Sigmoid colon (tissue), 7 donors: Measurements from ENCODE around the gene ELMO1. TPM values are rescaled to one million over a fixed set of nuclear protein-coding genes. Genes with fewer than 3 reads are reported as not detected.

ENCODE experiments used
- DNase-seq: peaks from one replicate; pipeline ENCODE4 v3.0.0-alpha.2; 2019
- H3K27ac ChIP-seq, 4 donors: fragments of 200-600 bp; sonication (generic); one replicate each; pipeline ENCODE4 v1.5.1; 2016 to 2019; ENCODE audit warnings: mild to moderate bottlenecking in 1 of 4
- H3K27me3 ChIP-seq, 3 donors: fragments of 200-600 bp; sonication (generic); one replicate each; pipeline ENCODE4 v1.5.1; 2019; ENCODE audit warnings: mild to moderate bottlenecking in 1 of 3
- H3K36me3 ChIP-seq, 4 donors: fragments of 200-600 bp; sonication (generic); one replicate each; pipeline ENCODE4 v1.5.1; 2016 to 2019
- H3K4me1 ChIP-seq, 4 donors: fragments of 200-600 bp; sonication (generic); one replicate each; pipeline ENCODE4 v1.5.1; 2017 to 2019
- H3K4me3 ChIP-seq, 4 donors: fragments of 200-600 bp; sonication (generic); one replicate each; pipeline ENCODE4 v1.5.1; 2017 to 2019; ENCODE audit warnings: mild to moderate bottlenecking in 2 of 4, moderate library complexity in 1 of 4
- H3K9me3 ChIP-seq, 4 donors: fragments of 200-600 bp in 3 of 4; sonication (generic) in 3 of 4; one replicate each; pipeline versions ENCODE4 v1.5.1 to v1.6.1; 2013 to 2019
- EP300 ChIP-seq, 4 donors: sonication (generic); formaldehyde crosslinking; IDR thresholded peaks; one replicate each; pipeline ENCODE4 v1.6.1; 2017; ENCODE audit warnings: antibody characterized with exemption in 4 of 4
- POLR2A ChIP-seq, 2 donors: fragments of 450-650 bp; IDR thresholded peaks; one replicate each; pipeline ENCODE4 v1.6.1; 2016; ENCODE audit warnings: antibody characterized with exemption in 2 of 2, mild to moderate bottlenecking in 2 of 2, moderate library complexity in 2 of 2
- POLR2AphosphoS5 ChIP-seq, 4 donors: sonication (generic); formaldehyde crosslinking; IDR thresholded peaks; one replicate each; pipeline ENCODE4 v1.6.1; 2017; ENCODE audit warnings: antibody characterized with exemption in 4 of 4
- WGBS, 2 donors: extraction: QIAGEN DNeasy Blood & Tissue Kit; methylation state at CpG; one replicate each; pipeline ENCODE4 v1.1.7; 2013; 5-methylcytosine and 5-hydroxymethylcytosine counted together
- intact Hi-C: fragments of 100-400 bp; cut with DNase I; formaldehyde crosslinking; loops from one replicate; pipeline ENCODE4 v1.15.1; 2023
- polyA plus RNA-seq, 3 donors: library from polyadenylated mRNA; stranded (reverse); fragments of 200-250 nt; gene quantifications; one replicate each; pipeline ENCODE4 v1.2.3, GENCODE V29; 2013
- total RNA-seq, 4 donors: library from RNA; depleted of rRNA; stranded (reverse); fragments of >200 nt; gene quantifications; one replicate each; pipeline ENCODE4 v1.1.0, GENCODE V29; 2016
- TF ChIP-seq, protein P1 (sequence below), 4 experiments: fragments of 450-650 bp in 3 of 4; fragments of 200-600 bp in 1 of 4; IDR thresholded peaks; one replicate each; pipeline ENCODE4 v1.5.1; 2016 to 2019; ENCODE audit warnings: antibody characterized with exemption in 4 of 4, mild to moderate bottlenecking in 3 of 4, moderate library complexity in 2 of 4
- donor health status: healthy with polysubstance abuse.
- donor health status: Bipolar disorder and iron deficiency.
- donor health status: healthy.

The ELMO1 gene
- total and polyA plus RNA-seq, 7 donors, result 2.3 to 63.1 (median 33.9) TPM

DNA sequence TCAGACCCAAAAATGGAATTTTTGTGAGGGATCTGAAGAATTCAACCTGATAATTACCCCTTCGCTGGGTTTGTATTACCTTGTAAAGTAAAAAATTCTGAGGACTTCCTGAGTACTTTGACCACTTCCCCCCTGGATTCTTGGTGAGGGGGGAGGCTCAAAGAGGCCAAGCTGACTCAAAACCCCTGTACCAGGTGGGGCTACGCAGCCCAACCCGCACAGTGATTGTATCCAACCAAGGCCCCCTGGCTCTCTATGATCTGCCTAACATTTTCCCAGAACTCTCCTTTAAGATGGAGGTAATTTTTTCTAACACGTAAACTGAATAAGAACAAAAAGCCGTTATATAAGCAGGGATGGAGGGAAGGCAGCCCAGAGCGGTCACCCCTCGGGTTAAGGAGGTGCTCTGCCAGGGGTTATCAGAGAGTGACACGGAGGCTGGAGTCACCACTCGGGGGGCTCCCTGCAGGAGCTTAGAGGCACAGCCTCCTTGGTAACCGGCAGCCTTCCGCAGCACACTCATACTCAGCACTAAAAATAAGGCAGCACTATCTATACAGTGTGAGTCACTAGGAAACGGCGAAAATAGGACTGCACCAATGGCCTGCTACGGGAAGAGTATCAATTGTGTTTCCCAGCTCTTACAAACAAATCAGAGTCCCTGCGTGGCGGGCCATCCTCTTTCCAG lies 255.4 kb downstream of the ELMO1 start:
- H3K9me3 ChIP-seq, result no peaks in the 10 kb centered on the region
- WGBS, 2 donors, result 93 to 94% methylated on average over 16 of the region's 16 CpGs
- peaks cover 0 to 16% (median 6%) of the 10 kb centered on the region in 4 donors for H3K4me1 ChIP-seq
- no peak overlapping the region for H3K4me3 ChIP-seq
- no peaks in the 10 kb centered on the region for H3K36me3 ChIP-seq
- TF ChIP-seq EP300 (IDR thresholded peaks at IDR 0.05) (no peak), POLR2AphosphoS5 (IDR thresholded peaks at IDR 0.05) (no peak), POLR2A (IDR thresholded peaks at IDR 0.05) (no peak)
- TF ChIP-seq, protein P1, sequence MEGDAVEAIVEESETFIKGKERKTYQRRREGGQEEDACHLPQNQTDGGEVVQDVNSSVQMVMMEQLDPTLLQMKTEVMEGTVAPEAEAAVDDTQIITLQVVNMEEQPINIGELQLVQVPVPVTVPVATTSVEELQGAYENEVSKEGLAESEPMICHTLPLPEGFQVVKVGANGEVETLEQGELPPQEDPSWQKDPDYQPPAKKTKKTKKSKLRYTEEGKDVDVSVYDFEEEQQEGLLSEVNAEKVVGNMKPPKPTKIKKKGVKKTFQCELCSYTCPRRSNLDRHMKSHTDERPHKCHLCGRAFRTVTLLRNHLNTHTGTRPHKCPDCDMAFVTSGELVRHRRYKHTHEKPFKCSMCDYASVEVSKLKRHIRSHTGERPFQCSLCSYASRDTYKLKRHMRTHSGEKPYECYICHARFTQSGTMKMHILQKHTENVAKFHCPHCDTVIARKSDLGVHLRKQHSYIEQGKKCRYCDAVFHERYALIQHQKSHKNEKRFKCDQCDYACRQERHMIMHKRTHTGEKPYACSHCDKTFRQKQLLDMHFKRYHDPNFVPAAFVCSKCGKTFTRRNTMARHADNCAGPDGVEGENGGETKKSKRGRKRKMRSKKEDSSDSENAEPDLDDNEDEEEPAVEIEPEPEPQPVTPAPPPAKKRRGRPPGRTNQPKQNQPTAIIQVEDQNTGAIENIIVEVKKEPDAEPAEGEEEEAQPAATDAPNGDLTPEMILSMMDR (IDR thresholded peaks at IDR 0.05), result no peak
- no peak overlapping the region for H3K27ac ChIP-seq
- H3K27me3 ChIP-seq, result no peaks in the 10 kb centered on the region
- intact Hi-C loops, result no loop called here
- no peak for DNase-seq

DNA sequence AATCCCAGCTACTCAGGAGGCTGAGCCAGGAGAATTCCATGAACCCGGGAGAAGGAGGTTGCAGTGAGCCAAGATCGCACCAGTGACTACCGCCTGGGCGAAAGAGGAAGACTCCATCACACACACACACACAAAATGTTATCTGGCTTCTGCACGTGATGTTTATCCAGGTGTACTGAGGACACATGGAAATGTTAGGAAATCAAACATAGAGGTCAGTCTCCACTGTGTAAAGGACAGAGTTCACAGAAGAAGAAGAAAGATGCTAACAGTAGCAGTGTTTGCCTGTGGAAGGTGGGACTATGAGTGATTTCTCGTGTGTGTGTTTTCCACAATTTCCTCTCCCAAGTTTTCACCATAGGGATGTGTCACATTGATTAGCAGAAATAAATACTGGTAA lies 256.9 kb downstream of the ELMO1 start:
- Histone ChIP-seq H3K36me3 (no peaks in the 10 kb centered on the region), H3K9me3 (no peaks in the 10 kb centered on the region), H3K4me1 (peaks cover 0 to 7% (median 3%) of the 10 kb centered on the region in 4 donors), H3K4me3 (no peak overlapping the region), H3K27ac (no peak overlapping the region), H3K27me3 (no peaks in the 10 kb centered on the region)
- TF ChIP-seq, protein P1 (IDR thresholded peaks at IDR 0.05), result no peak
- TF ChIP-seq EP300 (IDR thresholded peaks at IDR 0.05) (no peak), POLR2A (IDR thresholded peaks at IDR 0.05) (no peak), POLR2AphosphoS5 (IDR thresholded peaks at IDR 0.05) (no peak)
- 78 to 91% methylated on average over 6 of the region's 6 CpGs for WGBS, 2 donors
- intact Hi-C loops, result no loop called here
- DNase-seq, result no peak

DNA sequence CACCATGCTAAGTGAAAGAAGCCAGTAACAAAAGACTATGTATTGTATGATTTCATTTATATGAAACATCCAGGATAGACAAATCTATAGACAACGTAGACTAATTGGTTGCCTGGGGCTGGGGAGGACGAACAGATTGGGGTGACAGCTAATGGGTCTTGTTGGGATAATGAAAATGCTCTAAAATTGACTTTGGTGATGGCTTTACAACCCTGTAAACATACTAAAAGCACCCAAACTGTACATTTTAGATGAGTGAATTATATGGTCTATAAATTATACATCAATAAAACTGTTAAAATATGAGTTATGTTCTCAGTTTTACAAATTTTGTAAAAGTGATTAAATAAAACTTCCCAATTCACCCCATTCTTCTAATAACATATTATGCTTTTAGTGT lies 261.5 kb downstream of the ELMO1 start:
- no peaks in the 10 kb centered on the region for H3K27me3 ChIP-seq
- H3K27ac ChIP-seq, result no peak overlapping the region
- H3K36me3 ChIP-seq, result no peaks in the 10 kb centered on the region
- TF ChIP-seq POLR2A (IDR thresholded peaks at IDR 0.05) (no peak), EP300 (IDR thresholded peaks at IDR 0.05) (no peak), POLR2AphosphoS5 (IDR thresholded peaks at IDR 0.05) (no peak)
- TF ChIP-seq, protein P1 (IDR thresholded peaks at IDR 0.05), result no peak
- 38 to 61% methylated on average over 2 of the region's 2 CpGs for WGBS, 2 donors
- no peak for DNase-seq
- H3K9me3 ChIP-seq, result no peaks in the 10 kb centered on the region
- no peak overlapping the region for H3K4me3 ChIP-seq
- H3K4me1 ChIP-seq, result peaks cover 0 to 5% (median 0%) of the 10 kb centered on the region in 4 donors
- intact Hi-C loops, result no loop called here

DNA sequence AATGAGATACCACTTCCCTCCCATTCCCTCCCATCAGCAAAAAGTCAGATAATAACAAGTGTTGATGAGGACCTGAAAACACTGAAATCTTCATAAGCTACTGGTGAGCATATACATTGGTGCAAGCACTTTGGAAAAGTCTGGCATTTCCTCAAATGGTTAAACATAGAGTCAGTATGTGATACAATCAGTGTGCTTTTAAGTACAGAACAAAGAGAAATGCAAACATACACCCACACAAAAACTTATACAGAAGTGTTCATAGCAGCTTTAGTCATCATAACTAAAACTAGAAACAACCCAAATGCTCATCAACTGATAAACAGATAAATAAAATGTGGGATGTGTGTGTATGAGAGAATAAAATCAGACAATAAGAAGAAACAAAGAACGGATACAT lies 261.9 kb downstream of the ELMO1 start:
- no peaks in the 10 kb centered on the region for H3K9me3 ChIP-seq
- TF ChIP-seq EP300 (IDR thresholded peaks at IDR 0.05) (no peak), POLR2AphosphoS5 (IDR thresholded peaks at IDR 0.05) (no peak), POLR2A (IDR thresholded peaks at IDR 0.05) (no peak)
- TF ChIP-seq, protein P1 (IDR thresholded peaks at IDR 0.05), result no peak
- H3K27ac ChIP-seq, result no peak overlapping the region
- no peaks in the 10 kb centered on the region for H3K36me3 ChIP-seq
- no peaks in the 10 kb centered on the region for H3K27me3 ChIP-seq
- WGBS, 2 donors, result 67 to 84% methylated on average over 1 of the region's 1 CpG
- intact Hi-C loops, result no loop called here
- H3K4me1 ChIP-seq, result peaks cover 0 to 6% (median 0%) of the 10 kb centered on the region in 4 donors
- DNase-seq, result no peak
- no peak overlapping the region for H3K4me3 ChIP-seq

DNA sequence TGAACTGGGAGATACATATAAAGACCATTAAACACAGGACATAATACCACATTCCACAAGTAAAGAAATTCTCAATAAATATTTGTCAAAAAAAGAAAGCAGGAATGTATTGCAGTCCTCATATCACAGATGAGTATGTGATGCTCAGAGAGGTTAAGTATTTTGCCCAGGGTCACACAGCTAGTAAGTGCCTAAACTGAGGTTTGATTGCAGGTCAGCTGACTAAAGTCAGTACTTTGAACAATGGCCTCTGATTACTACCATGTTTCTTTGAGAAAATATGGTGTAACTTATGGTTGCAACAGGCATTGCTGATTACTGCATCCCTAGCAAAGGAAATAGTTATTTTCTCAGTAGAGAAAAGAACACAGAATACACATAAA lies 267.1 kb downstream of the ELMO1 start:
- Histone ChIP-seq H3K27ac (no peak overlapping the region), H3K36me3 (no peaks in the 10 kb centered on the region), H3K27me3 (no peaks in the 10 kb centered on the region), H3K4me1 (peaks cover 0 to 6% (median 0%) of the 10 kb centered on the region in 4 donors), H3K9me3 (no peaks in the 10 kb centered on the region), H3K4me3 (no peak overlapping the region)
- intact Hi-C loops, result loop anchor here (5.0 kb wide), 1 partner anchor 194 kb away; no protein-coding TSS in a partner anchor
- DNase-seq, result no peak
- TF ChIP-seq POLR2AphosphoS5 (IDR thresholded peaks at IDR 0.05) (no peak), EP300 (IDR thresholded peaks at IDR 0.05) (no peak), POLR2A (IDR thresholded peaks at IDR 0.05) (no peak)
- TF ChIP-seq, protein P1 (IDR thresholded peaks at IDR 0.05), result no peak
